Activated CD8-positive, alpha-beta T cell treated with anti-CD3 and anti-CD28 coated beads for 36 hours (primary cell): ENCODE measurements around the gene GTF2H3. TPM values are rescaled to one million over a fixed set of nuclear protein-coding genes. Genes with fewer than 3 reads are reported as not detected.

Experiments used
- ATAC-seq: fragments of 200-7000 bp; cut with Tn5 transposase; one replicate; pipeline ENCODE4 v1.10.0; 2021; ENCODE audit warnings: mild to moderate bottlenecking, moderate library complexity
- CTCF ChIA-PET: fragments of 350-600 bp; sonication (Branson Sonifier 250); formaldehyde crosslinking; loops from one replicate; lab custom pipeline; 2021; ENCODE audit warnings: antibody characterized with exemption; lab: Charles Lee
- POLR2A ChIA-PET: fragments of 350-600 bp; sonication (Branson Sonifier 250); formaldehyde crosslinking; loops from one replicate; lab custom pipeline; 2021; ENCODE audit warnings: antibody characterized with exemption; lab: Charles Lee
- DNase-seq: peaks from one replicate; pipeline ENCODE4 v3.0.0-alpha.2; 2020
- H3K27ac Mint-ChIP-seq: one replicate; pipeline ENCODE4 v1.8.0; 2021; ENCODE audit warnings: mild to moderate bottlenecking, mixed read lengths
- H3K27me3 Mint-ChIP-seq: one replicate; pipeline ENCODE4 v1.8.0; 2021; ENCODE audit warnings: mixed read lengths
- H3K36me3 Mint-ChIP-seq: one replicate; pipeline ENCODE4 v1.8.0; 2021; ENCODE audit warnings: low read depth, mixed read lengths
- H3K4me1 Mint-ChIP-seq: one replicate; pipeline ENCODE4 v1.8.0; 2021; ENCODE audit warnings: low read depth, mixed read lengths
- H3K4me3 Mint-ChIP-seq: one replicate; pipeline ENCODE4 v1.8.0; 2021; ENCODE audit warnings: mild to moderate bottlenecking, moderate library complexity, mixed read lengths
- H3K9me3 Mint-ChIP-seq: one replicate; pipeline ENCODE4 v1.8.0; 2021; ENCODE audit warnings: mixed read lengths
- CTCF ChIP-seq: fragments of 200-600 bp; IDR thresholded peaks from one replicate; pipeline ENCODE4 v1.8.0; 2022; ENCODE audit warnings: antibody characterized with exemption, mild to moderate bottlenecking
- intact Hi-C: fragments of 100-400 bp; cut with micrococcal nuclease; formaldehyde crosslinking; loops from one replicate; pipeline ENCODE4 v1.10.0; 2022
- total RNA-seq, 2 experiments: library from RNA; stranded (reverse); gene quantifications; one replicate each; pipeline ENCODE4 v1.2.3, GENCODE V29; 2021

GTF2H3 gene
- total RNA-seq, 2 experiments from 2014 or later, result 78.6 to 80.0 TPM

- Mint-ChIP-seq H3K9me3 (no peaks in the 10 kb centered on the region), H3K4me1 (no peaks in the 10 kb centered on the region), H3K27me3 (no peaks in the 10 kb centered on the region), H3K36me3 (peaks cover 63% of the 10 kb centered on the region), H3K4me3 (no peak overlapping the region), H3K27ac (peak overlapping the region; percentile 57)
- CTCF ChIA-PET, result interaction anchor here (1.7 kb wide), 1 partner anchor 20 kb away, joined by 3 read pairs; the partner anchor contains the start of gene DDX55
- no peak for ATAC-seq
- DNase-seq, result no peak
- TF ChIP-seq CTCF, result no peak
- POLR2A ChIA-PET, result interaction anchor here (0.9 to 2.9 kb wide), 8 partner anchors 10 to 380 kb away, joined by 3 to 16 read pairs (median 7); partner anchors contain the start of genes DDX55 and GTF2H3
- intact Hi-C loops, result no loop called here
These were observed 11.8 kb upstream of the GTF2H3 start for GRCh38 chr12:123621619-123622530.

GRCh38 chr12:123634142-123634561 is 523 bp downstream of the GTF2H3 start:
- Mint-ChIP-seq H3K27ac (peak overlapping the region; percentile 98), H3K4me1 (peaks cover 29% of the 10 kb centered on the region), H3K27me3 (no peaks in the 10 kb centered on the region), H3K9me3 (no peaks in the 10 kb centered on the region), H3K4me3 (peak overlapping the region; percentile 98), H3K36me3 (peaks cover 34% of the 10 kb centered on the region)
- intact Hi-C loops, result no loop called here
- no peak for TF ChIP-seq CTCF
- no peak for ATAC-seq
- ChIA-PET POLR2A (interaction anchor here (0.6 to 1.4 kb wide), 9 partner anchors 12 to 269 kb away, joined by 3 to 6 read pairs (median 3); partner anchors contain the start of genes ATP6V0A2, DDX55 and DNAH10), CTCF (interaction anchor here (0.8 to 1.4 kb wide), 3 partner anchors 16 to 128 kb away, joined by 3 read pairs; partner anchors contain the start of gene DNAH10)
- DNase-seq, result no peak

- no peak for TF ChIP-seq CTCF
- Mint-ChIP-seq H3K4me3 (no peak overlapping the region), H3K36me3 (peaks cover 37% of the 10 kb centered on the region), H3K27me3 (no peaks in the 10 kb centered on the region), H3K9me3 (no peaks in the 10 kb centered on the region), H3K4me1 (peaks cover 5% of the 10 kb centered on the region), H3K27ac (no peak overlapping the region)
- ATAC-seq (no peak), DNase-seq (no peak)
- CTCF ChIA-PET, result no interaction called here
- intact Hi-C loops, result no loop called here
- POLR2A ChIA-PET, result interaction anchor here (0.6 kb wide), 1 partner anchor 205 kb away, joined by 3 read pairs; no protein-coding TSS in a partner anchor
These were observed 10.3 kb downstream of the GTF2H3 start for GRCh38 chr12:123643911-123644310.

- Mint-ChIP-seq H3K27me3 (no peaks in the 10 kb centered on the region), H3K4me3 (no peak overlapping the region), H3K36me3 (peaks cover 39% of the 10 kb centered on the region), H3K27ac (no peak overlapping the region), H3K9me3 (no peaks in the 10 kb centered on the region), H3K4me1 (peaks cover 2% of the 10 kb centered on the region)
- DNase-seq, result no peak
- no peak for ATAC-seq
- intact Hi-C loops, result no loop called here
- CTCF ChIA-PET, result no interaction called here
- no peak for TF ChIP-seq CTCF
- POLR2A ChIA-PET, result interaction anchor here (0.6 to 1.0 kb wide), 2 partner anchors 15 to 321 kb away, joined by 3 to 5 read pairs; no protein-coding TSS in a partner anchor
These were observed 11.8 kb downstream of the GTF2H3 start for GRCh38 chr12:123645380-123645779.

GRCh38 chr12:123645878-123646277 is 12.2 kb downstream of the GTF2H3 start:
- Mint-ChIP-seq H3K9me3 (no peaks in the 10 kb centered on the region), H3K27me3 (no peaks in the 10 kb centered on the region), H3K36me3 (peaks cover 40% of the 10 kb centered on the region), H3K4me3 (no peak overlapping the region), H3K27ac (no peak overlapping the region), H3K4me1 (no peaks in the 10 kb centered on the region)
- ChIA-PET POLR2A (interaction anchor here (0.5 to 1.0 kb wide), 3 partner anchors 11 to 321 kb away, joined by 3 read pairs; no protein-coding TSS in a partner anchor), CTCF (no interaction called here)
- TF ChIP-seq CTCF, result no peak
- ATAC-seq, result no peak
- intact Hi-C loops, result no loop called here
- no peak for DNase-seq
